Mesenteric fat pad (tissue), 1 donor: ENCODE measurements around the gene RASD2. TPM values are rescaled to one million over a fixed set of nuclear protein-coding genes. Genes with fewer than 3 reads are reported as not detected.

Experiments
- DNase-seq: peaks from one replicate; pipeline ENCODE4 v3.0.0-alpha.2; 2020; ENCODE audit warnings: low spot score
- total RNA-seq: library from RNA; stranded (reverse); fragmentation: NEBNext Ultra II Directional; extraction: Animal tissue kit (Norgen Biotek cat#: 25700); gene quantifications from one replicate; pipeline ENCODE4 v1.2.1, GENCODE V29; 2021
- donor health status: DM: yes; HTN: yes; CAD: no.

The RASD2 gene
- total RNA-seq, 1 donor from 2014 or later: 1.6 TPM

DNA sequence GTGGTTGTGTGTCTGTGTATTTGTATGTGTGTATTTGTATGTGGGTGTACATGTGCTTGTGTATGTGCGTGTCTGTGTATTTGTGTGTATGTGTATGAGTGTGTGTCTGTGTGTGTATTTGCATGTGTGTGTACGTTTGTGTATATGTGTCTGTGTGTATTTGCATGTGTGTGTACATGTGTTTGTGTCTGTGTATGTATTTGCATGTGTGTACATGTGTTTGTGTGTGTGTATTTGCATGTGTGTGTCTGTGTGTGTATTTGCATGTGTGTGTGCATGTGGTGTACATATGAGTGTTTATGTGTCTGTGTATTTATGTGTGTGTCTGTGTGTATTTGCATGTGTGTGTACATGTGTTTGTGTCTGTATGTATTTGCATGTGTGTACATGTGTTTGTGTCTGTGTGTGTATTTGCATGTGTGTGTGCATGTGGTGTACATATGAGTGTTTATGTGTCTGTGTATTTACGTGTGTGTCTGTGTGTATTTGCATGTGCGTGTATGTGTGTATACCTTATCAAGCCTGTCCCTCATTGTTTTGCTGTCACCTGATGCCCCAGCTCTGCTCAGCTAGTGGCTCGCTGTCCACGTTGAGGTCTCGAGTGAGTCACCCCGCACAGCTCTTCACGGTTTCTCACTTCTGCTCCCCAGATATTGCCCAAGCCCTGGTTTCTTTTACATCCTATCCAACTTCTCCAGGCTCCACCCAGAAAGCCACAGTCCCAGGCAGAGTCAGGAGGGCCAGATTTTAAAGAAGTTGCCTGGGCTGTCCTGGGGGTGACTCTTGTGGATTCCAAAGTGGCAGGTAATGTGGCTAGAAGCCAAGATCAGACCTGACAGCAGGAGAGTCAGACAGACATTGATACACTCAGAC, 61.3 kb downstream of the RASD2 start:
- DNase-seq: no peak

Other genes with a start within 250 kb of the RASD2 start
- 83.2 TPM for gene TOM1, start 240.9 kb upstream of the RASD2 start, total RNA-seq
- gene HMOX1, start 159.7 kb upstream of the RASD2 start, total RNA-seq: 87.0 TPM
- gene MCM5, start 140.7 kb upstream of the RASD2 start, total RNA-seq: 12.4 TPM
- gene MB, start 76.5 kb downstream of the RASD2 start, total RNA-seq: 0.55 TPM
- gene APOL6, start 107.6 kb downstream of the RASD2 start, total RNA-seq: 99.8 TPM
- gene APOL5, start 177.0 kb downstream of the RASD2 start, total RNA-seq: not detected